ENCODE results near the gene RPL7A. TPM values are rescaled to one million over a fixed set of nuclear protein-coding genes. Genes with fewer than 3 reads are reported as not detected.

Gene RPL7A
- total RNA-seq, 2 donors from 2014 or later, result 1,074 to 1,076 TPM

DNA sequence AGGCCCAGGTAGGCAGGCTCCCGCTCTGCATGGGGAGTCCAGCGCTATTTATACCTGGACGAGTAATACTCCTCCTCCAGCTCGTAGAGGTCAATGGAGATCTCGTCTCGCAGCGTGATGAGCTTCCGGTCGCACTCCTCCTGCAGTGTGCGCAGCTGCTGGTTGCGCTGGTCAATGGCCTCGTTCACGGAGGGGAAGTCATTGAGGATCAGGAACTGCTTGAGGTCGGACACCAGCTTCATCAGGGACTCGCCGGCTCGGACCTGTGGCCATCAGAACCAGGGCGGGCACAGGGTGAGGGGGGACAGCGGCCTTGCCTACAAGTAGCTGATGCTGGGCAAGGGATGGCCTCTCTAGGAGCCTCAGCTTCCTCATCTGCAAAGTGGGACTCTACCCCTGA is 3.9 kb upstream of the RPL7A start:
- DNase-seq, result no peak
- intact Hi-C loops (cut with DNase I), result no loop called here
- no peak for ATAC-seq

DNA sequence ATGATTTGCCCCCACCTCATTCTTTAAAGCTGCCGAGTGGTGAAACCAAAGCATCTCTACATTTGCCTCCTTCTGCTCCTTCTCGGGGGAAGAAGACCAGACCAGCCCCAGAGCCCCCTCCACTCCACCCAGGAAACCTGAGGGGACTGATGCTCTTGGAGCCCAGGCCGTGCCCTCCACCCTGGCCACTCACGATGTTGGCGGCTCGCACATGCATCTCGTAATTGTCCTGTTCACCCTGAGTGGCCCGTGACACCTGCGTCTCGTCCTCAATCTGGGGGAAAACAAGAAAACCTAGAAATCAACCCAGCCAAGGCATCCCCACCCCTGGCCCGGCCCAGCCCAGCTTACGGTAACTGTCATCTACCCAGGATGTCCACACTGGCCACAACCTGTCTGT is 3.0 kb upstream of the RPL7A start:
- DNase-seq, result no peak
- intact Hi-C loops (cut with DNase I), result no loop called here

DNA sequence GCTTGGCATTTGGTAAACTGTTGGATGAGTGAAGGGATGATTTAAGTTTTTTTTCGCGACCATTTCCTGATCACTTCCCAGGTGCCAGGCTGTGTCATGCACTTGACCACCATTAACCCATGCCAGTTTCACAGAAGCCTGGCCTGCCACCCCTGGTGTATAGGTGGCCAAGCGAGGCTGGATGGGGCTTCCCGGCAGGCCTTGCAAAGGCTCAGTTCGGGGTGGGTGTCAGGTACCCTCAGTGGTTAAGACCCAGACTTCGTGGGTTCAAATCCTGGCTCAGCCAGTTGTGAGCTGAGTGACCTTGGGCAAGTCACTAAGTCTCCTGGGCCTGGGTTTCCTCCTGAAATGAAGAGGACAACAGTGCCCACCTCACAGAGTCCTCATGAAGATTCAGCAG is 2.4 kb upstream of the RPL7A start:
- DNase-seq, result no peak
- ATAC-seq, result no peak
- intact Hi-C loops (cut with DNase I), result no loop called here

More for the DNA sequence above, 3.0 kb upstream of the RPL7A start:
- no peak for ATAC-seq

DNA sequence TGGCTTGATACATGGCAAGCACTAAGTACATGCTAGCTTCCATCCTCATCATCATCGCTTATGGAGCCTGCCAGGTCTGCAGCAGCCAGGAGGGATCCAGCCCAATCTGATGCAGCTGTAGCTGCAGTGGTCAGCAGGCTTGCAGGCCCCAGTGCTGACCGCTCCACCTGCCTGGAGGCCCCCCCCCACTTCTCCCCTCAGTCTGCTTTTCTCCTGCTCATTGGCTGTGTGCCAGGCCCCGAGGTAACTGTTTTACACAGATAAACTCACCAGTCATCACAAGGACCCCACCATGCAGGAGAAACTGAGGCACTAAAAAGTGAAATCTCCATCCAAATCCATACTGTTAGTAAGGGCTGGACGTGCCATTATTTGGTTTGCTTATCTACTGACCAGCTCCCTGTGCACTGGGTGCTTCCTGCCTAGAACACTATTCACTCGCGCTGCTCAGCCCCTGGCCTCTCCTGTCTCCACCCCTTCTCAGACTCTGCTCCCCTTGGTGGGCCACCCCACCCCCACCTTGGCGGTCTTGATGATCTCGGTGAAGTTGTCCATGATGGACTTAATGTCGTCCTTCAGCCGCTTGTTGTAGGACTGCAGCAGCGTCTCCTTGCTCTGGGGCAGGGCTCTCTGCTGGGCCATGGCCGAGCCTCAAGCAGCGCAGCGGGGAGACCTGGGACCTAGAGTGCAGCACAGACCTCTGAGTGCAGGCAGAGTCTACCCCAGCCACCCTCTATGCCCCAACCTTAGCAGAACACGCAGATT is 1.8 kb upstream of the RPL7A start:
- intact Hi-C loops (cut with DNase I), result no loop called here
- no peak for ATAC-seq
- no peak for DNase-seq

DNA sequence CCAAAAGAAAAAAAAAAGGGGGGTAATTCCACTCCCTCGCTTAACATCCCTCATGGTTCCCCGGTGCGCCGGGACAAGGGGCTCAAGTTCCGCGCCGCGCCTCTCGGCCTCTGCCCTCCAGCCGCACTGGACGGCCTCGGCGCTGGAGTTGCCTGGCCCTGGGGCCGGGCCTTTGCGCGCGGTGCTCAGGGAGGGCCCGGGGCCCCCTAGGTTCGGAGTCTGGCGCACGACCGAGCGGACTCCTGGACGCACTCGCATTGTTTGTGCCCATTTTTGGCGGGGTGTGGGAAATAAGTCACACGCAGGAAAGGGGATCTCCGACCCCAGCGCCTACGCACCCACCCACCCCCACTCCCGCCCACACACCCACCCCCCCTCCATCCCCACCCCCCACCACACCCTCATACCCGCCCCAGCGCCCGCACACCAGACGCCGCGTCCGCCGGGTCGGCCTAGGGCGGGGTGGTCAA is 468 bp upstream of the RPL7A start:
- intact Hi-C loops (cut with DNase I), result no loop called here
- DNase-seq (peak; percentile 54), ATAC-seq (peak; percentile 61 to 71)

DNA sequence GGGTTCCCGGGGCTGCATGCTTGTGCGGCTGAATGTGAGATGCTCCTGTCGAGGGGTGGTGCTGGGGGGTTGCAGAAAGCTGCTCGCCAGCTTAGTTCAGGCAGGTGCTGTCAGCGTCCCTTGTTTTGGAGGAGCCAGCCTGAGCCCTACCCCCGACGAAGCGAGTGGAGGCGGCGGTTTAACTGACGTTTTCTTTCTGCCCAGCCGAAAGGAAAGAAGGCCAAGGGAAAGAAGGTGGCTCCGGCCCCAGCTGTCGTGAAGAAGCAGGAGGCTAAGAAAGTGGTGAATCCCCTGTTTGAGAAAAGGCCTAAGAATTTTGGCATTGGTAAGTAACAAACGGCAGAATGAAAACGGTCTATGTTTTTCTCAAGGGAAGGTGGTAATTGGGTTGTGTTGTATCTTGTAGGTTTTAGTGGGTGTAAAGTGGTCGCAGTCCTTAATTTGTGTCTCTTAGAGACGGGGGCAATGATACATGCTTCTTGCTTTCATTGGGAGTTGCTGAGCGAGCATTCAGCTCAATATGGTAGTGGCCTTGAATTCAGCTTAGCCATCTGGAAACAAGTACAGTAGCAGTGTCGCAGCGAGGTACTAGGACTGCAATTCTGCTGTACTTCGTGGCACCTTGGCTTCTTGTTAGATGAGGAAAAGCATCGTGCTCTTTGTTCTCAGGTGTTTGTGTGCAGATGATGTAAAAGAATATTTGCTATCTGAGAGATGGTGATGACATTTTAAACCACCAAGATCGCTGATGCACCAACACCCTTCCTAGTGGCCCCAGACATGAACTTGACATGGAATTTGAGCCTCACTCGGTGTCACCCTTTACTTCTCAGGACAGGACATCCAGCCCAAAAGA is 928 bp downstream of the RPL7A start:
- intact Hi-C loops (cut with DNase I), result no loop called here
- DNase-seq (no peak), ATAC-seq (no peak)

DNA sequence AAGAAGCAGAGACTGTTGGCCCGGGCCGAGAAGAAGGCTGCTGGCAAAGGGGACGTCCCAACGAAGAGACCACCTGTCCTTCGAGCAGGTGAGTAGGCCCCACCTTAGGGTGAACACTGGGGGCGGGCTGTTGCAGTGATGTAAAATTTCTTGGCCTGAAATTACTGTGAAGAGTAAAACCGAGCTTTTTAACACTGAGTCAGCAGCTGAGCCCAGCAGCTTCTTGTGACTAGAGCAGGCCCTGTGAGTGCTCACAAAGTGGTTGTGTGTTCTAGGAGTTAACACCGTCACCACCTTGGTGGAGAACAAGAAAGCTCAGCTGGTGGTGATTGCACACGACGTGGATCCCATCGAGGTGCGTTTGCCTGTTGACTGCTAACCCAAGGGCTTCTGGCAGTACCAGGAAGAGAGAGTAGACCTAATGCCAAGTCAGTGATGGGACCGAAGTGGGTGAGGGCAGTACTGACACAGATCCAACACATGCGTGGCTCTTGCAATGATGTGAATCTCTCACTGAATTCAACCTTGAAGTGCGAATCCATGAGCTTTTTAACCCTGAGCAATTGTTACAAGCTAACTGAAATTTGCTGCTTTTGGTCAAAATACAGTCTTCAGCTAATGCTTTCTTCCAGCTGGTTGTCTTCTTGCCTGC is 2.1 kb downstream of the RPL7A start:
- no peak for DNase-seq
- no peak for ATAC-seq
- intact Hi-C loops (cut with DNase I), result no loop called here

DNA sequence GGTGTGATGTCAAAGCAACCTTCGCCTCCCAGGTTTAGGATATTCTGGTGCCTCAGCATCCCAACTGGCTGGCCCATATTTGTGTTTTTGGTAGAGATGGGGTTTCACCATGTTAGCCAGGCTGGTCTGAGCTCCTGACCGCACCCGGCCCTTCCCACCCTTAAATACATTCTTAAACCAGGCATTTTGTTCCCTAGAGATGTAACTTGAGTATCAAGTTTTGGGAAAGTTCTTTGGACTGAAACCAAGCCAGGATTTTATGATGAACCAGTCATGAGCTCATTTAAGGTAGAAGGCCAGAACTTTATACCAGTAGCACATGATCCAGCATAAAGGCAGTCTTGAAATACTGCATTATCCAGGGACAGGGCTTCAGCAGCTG is 3.5 kb downstream of the RPL7A start:
- ATAC-seq (no peak), DNase-seq (no peak)
- intact Hi-C loops (cut with DNase I), result no loop called here

DNA sequence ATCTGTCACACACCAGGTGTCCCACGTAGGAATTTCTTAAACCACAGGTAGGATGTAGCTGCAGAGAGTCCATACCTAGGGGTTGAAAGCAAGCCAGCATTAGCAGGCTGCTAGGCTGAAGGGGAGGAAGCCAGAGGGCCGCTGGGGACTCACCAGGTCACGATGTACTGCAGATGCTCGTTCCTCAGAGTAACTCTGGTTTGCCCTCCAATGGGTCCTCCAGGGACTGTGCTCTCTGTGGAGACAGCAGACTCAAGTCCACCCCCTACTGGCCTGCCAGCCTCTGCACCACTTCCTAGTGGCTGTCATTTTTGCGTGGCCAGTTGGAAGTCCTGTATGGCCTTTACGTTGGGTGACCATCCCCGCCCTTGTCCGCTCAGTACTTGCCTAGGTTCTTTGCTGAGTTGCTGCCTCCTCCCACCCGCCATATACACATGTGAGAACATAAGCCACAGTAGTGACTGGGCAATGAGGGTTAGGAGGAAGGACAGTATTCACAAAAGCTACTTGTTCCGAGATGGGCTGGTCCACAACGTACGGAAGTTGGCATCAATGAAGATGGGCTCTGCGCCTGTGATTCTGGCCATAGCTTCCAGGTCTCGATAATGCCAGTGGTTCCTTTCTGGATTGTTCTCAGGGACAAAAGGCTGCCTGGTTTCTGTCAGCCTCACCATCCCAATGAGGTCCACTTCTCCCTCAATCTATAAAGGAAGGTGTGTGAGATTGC is 4.1 kb downstream of the RPL7A start:
- ATAC-seq (no peak), DNase-seq (peak; percentile 56)
- intact Hi-C loops (cut with DNase I), result no loop called here

DNA sequence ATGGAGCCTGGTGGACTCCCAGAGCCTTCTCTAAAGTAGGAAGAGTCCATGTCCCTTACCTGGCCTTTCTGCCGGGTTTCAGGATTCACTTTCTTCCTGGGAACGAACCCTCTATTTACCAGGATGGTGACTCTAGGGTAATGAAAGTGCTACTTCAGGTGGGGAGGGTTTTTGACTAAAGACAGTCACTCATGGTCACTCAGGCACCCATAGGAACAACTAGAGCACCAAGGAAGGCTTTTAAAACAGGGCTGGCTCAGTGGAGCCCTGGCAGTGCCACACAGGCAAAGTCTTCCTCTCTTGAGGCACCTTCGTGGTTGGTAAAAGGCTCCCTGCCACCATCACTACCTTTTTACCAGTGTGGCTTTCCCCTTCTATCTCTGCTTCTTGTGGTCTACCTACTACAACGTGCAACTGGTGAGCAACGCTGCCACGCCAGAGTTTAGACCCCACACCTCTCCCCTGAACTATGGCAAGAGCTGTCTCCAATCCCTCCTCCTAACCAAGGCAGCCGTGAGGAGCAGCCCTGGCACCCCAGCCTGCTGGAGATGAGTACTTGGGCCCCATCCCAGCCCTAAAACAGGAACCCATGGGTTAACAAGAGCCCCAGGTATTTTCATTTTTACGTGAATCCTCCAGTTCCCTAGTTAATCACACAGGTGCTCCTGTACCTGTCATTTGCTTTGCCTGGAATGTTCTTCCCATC is 4.8 kb downstream of the RPL7A start:
- ATAC-seq, result no peak
- intact Hi-C loops (cut with DNase I), result no loop called here
- no peak for DNase-seq

DNA sequence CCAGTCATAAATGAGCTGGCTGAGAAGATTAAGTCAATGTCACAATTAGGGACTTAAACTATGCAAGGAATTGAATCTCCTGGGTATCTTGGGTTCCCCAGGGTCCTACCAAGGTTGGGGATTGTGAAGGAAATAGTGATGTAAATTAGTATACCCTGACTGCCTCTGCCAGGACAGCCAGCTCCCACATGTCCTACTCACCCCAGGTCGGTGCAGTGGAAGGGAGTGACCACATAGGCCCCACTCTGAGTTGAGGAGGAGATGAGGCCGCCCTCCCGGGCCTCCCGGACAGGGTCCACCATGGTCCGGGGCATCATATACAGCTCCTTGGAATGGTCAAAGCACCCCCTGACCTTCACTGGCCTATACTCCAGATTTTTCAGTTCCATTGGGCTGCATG is 5.5 kb downstream of the RPL7A start:
- DNase-seq (no peak), ATAC-seq (no peak)
- intact Hi-C loops (cut with DNase I), result no loop called here

DNA sequence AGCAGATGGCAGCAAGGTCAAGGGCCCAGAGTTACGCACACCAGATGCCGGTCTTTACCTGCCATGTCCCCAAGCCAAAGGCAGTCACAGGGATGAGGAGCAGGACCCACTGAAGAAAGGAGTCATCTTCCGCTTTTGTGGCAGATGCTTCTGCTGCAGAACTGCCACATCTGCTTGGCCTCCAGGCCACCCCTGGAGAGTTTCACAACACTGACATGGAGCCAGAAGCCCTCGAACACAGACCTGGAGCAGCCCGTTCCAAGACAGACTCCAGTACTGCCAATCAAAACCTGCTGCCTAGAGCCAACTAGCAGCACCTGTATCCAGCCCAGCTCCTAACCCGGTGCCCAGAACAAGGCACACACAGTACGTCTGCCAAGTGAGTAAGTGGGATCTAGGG is 6.7 kb downstream of the RPL7A start:
- intact Hi-C loops (cut with DNase I), result no loop called here
- DNase-seq (no peak), ATAC-seq (no peak)

DNA sequence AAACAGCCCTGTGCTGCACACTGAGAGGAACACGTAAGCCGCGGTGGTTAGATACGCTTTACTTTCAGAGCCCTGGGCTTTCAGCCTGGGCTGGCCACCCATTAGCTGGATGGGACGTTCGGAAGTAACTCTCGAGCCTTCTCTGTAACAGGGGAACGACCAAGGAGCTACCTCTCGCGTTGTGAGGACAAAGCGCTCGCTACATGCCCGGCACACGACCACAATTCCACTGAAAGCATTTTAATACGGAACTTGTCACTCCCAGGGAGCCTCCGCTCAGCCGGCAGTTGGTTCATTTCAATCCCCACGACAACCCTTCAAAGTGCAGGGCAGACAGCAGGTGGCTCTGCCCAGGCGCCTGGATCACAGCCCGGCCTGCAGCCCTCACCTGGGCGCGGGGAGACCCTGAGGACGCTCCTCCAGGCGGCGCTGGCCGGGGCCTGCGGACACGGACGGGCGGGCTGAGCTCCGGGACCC is 7.9 kb downstream of the RPL7A start:
- DNase-seq (no peak), ATAC-seq (peak in 1 of 2 donors; percentile 21)
- intact Hi-C loops (cut with DNase I), result no loop called here

DNA sequence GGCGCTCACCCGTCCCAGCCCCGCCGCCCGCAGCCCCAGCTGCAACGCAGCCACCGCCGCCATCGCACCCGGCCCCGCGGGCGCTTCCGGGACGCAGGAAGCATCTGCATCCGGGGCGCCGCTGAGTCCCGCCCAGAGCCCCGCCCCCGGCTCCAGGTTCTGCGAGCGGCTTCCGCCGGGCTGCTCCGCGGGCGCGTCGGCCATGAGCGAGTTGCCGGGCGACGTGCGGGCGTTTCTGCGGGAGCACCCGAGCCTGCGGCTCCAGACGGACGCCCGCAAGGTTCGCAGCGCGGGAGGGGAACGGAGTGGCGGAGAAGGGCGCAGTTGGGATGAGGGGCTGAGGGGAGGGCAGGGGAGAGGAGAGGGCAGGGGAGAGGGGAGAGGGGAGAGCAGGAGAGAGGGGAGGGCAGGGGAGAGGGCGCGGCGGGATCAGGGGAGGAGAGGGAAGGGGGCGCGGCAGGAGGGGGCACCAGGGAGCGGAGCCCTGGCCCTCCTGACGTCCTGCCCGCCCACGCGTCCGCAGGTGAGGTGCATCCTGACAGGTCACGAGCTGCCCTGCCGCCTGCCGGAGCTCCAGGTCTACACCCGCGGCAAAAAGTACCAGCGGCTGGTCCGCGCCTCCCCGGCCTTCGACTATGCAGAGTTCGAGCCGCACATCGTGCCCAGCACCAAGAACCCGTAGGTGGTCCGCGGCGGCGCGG is 8.5 kb downstream of the RPL7A start, which contains the start of the genes SURF1 and SURF2:
Gene SURF1, minus strand, starts transcription at position 97 of the 701 bp plus-strand sequence. Its CDS starts 34 bp downstream, at position 63.
Gene SURF2, plus strand, starts transcription at position 160 of the 701 bp plus-strand sequence. Its CDS starts 43 bp downstream, at position 203.
- DNase-seq (peak; percentile 93), ATAC-seq (peak; percentile 89 to 95)
- intact Hi-C loops (cut with DNase I), result no loop called here

DNA sequence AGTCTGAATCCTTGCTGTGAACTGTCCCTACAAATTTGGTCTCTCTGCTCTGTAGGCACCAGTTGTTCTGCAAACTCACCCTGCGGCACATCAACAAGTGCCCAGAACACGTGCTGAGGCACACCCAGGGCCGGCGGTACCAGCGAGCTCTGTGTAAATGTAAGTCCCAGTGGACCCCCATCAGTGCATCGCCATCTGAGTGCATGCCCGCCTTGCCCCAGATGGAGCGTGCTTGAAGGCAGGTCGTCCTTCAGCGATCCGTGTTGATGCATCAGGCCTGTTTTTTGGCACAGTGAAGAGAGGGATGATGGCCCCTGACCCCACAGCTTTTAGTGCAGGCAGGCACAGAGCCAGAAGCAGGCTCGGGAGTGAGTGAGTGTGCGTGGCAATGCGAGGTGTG is 9.6 kb downstream of the RPL7A start:
- intact Hi-C loops (cut with DNase I), result no loop called here
- DNase-seq, result no peak

DNA sequence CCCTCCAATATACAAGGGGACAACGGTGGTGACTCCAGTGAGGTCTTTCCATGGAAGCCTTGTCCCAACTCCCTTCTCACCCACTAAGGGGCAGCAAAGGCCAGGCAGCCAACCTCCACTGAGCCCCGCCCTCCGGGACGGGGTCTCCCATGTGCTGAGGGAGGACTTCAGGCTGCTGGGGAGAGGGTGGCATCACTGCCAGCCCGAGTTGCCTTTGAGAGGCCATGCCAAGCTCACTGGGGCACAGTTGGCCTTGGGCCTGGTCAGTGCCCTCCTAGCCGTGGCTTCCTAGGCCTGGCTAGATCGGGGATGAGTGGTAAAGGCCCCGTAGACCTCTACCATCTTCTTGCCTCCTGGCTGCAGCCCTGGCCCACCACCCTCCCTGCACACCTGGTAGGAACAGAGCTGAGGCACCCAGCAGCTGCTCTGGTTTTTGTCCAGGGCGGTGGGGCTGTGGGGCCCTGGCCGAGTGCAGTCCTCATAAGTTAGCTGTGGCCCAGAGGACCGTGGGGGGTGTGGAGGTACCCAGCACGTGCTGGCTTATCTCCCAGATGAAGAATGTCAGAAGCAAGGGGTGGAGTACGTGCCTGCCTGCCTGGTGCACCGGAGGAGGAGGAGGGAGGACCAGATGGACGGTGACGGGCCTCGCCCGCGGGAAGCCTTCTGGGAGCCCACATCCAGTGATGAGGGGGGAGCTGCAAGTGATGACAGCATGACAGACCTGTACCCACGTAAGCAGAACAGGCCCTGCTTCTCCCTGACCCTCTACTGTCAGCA is 11.6 kb downstream of the RPL7A start:
- intact Hi-C loops (cut with DNase I), result no loop called here
- no peak for DNase-seq
- peak; percentile 3 to 21 for ATAC-seq

More for the DNA sequence above, 9.6 kb downstream of the RPL7A start:
- ATAC-seq, result no peak

All from left cardiac atrium (tissue), 4 donors.